K562 (cell line): ENCODE results near the gene TCF25. TPM values are rescaled to one million over a fixed set of nuclear protein-coding genes. Genes with fewer than 3 reads are reported as not detected.

ENCODE experiments used
- BCLAF1 ChIP-seq, 2 experiments: fragments of 450-650 bp in 1 of 2; IDR thresholded peaks; 2 replicates each; pipeline ENCODE4 v1.6.1; 2011 to 2017; ENCODE audit warnings: low read depth in 2 of 2, antibody characterized with exemption in 1 of 2, borderline replicate concordance in 1 of 2, low read length in 1 of 2, mild to moderate bottlenecking in 1 of 2, mixed read lengths in 1 of 2; ENCODE audit not compliant: control insufficient read depth in 1 of 2
- BRD4 ChIP-seq: fragments of 200-600 bp; sonication (generic); IDR thresholded peaks from 2 replicates; pipeline ENCODE4 v1.6.1; 2017; ENCODE audit warnings: inconsistent platforms
- EP300 ChIP-seq: IDR thresholded peaks from 2 replicates; pipeline ENCODE4 v1.6.1; 2012; ENCODE audit warnings: low read length, improper control_type of control experiment
- IFI16 ChIP-seq: fragments of 250-450 bp; sonication (Bioruptor Pico); IDR thresholded peaks from 2 replicates; pipeline ENCODE4 v2.1.2; 2022; ENCODE audit warnings: mild to moderate bottlenecking, inconsistent platforms
- KLF1 ChIP-seq: fragments of 450-650 bp; IDR thresholded peaks from 2 replicates; pipeline ENCODE4 v1.6.1; 2016; ENCODE audit warnings: missing genetic modification characterization, missing compliant biosample characterization
- MAFF ChIP-seq: IDR thresholded peaks from 2 replicates; pipeline ENCODE4 v1.6.1; 2012; ENCODE audit warnings: low read length, improper control_type of control experiment
- MCM7 ChIP-seq, 2 experiments: fragments of 450-650 bp; IDR thresholded peaks; 2 replicates each; pipeline ENCODE4 v1.6.1; 2016 to 2018
- MEF2A ChIP-seq: IDR thresholded peaks from 2 replicates; pipeline ENCODE4 v1.6.1; 2011; ENCODE audit warnings: low read depth, mild to moderate bottlenecking, low read length, moderate library complexity; ENCODE audit not compliant: control insufficient read depth
- MEF2D ChIP-seq: conservative IDR thresholded peaks from 2 replicates; pipeline ENCODE4 v1.6.1; 2016; ENCODE audit warnings: low read depth, missing genetic modification characterization, missing compliant biosample characterization
- PHF21A ChIP-seq: fragments of 450-650 bp; IDR thresholded peaks from 2 replicates; pipeline ENCODE4 v1.6.1; 2017; ENCODE audit warnings: low read depth, borderline replicate concordance
- POU5F1 ChIP-seq: fragments of 150-350 bp; IDR thresholded peaks from 2 replicates; pipeline ENCODE4 v1.6.1; 2014; ENCODE audit warnings: borderline replicate concordance, low read length, low read depth, mild to moderate bottlenecking; ENCODE audit not compliant: partially characterized antibody
- PYGO2 ChIP-seq: fragments of 450-650 bp; IDR thresholded peaks from 2 replicates; pipeline ENCODE4 v1.6.1; 2016; ENCODE audit warnings: mild to moderate bottlenecking, missing genetic modification characterization, moderate library complexity, missing compliant biosample characterization
- SRF ChIP-seq, 2 experiments: fragments of 250-450, 450-650 bp in 1 of 2; sonication (Bioruptor Pico) in 1 of 2; sonication (generic) in 1 of 2; formaldehyde crosslinking; IDR thresholded peaks; 2 replicates each; pipeline versions ENCODE4 v1.5.0 to v1.5.1; 2020 to 2022; ENCODE audit warnings: mild to moderate bottlenecking in 1 of 2, missing genetic modification reagents in 1 of 2
- ZBTB8A ChIP-seq: fragments of 450-650 bp; IDR thresholded peaks from 2 replicates; pipeline ENCODE4 v1.6.1; 2018; ENCODE audit warnings: mild to moderate bottlenecking, moderate library complexity; ENCODE audit not compliant: partially characterized antibody
- ZNF785 ChIP-seq: fragments of 250-450 bp; sonication (Bioruptor Pico); IDR thresholded peaks from 2 replicates; pipeline ENCODE4 v1.4.0; 2020; ENCODE audit warnings: mild to moderate bottlenecking
- polyA plus RNA-seq, 8 experiments: library from polyadenylated mRNA; depleted of rRNA in 4 of 8; stranded (reverse) in 5 of 8; unstranded in 3 of 8; fragments of >200 nt; fragmentation: Nextera tagmentation in 2 of 8; fragmentation: Illumina TruSeq in 1 of 8; extraction: Ambion mirVana in 2 of 8; extraction: Trizol in 1 of 8; gene quantifications; 2 replicates each; pipeline versions ENCODE4 v1.2.1 to v1.2.3, GENCODE V29; 2011 to 2014; ENCODE audit warnings: inconsistent platforms in 1 of 8, missing spikeins in 1 of 8
- total RNA-seq, 7 experiments: library from RNA; depleted of rRNA in 6 of 7; stranded (reverse); fragments of >200 nt in 6 of 7; fragmentation: Illumina TruSeq in 2 of 7; extraction: Trizol in 2 of 7; gene quantifications; 2 replicates each; pipeline versions ENCODE4 v1.2.1 to v1.2.3, GENCODE V29; 2011 to 2021; ENCODE audit warnings: low replicate concordance in 1 of 7
- TF ChIP-seq, protein P1 (sequence below): sonication (generic); formaldehyde crosslinking; IDR thresholded peaks from 2 replicates; pipeline ENCODE4 v1.8.1; 2023; ENCODE audit warnings: mild to moderate bottlenecking, missing genetic modification reagents
- TF ChIP-seq, protein P2 (sequence below): sonication (generic); formaldehyde crosslinking; IDR thresholded peaks from 2 replicates; pipeline ENCODE4 v1.8.1; 2023; ENCODE audit warnings: mild to moderate bottlenecking, missing genetic modification reagents, moderate library complexity
- TF ChIP-seq, protein P3 (sequence below): fragments of 450-650 bp; formaldehyde crosslinking; IDR thresholded peaks from 2 replicates; pipeline ENCODE4 v1.4.0; 2020; ENCODE audit warnings: mild to moderate bottlenecking, moderate library complexity
- TF ChIP-seq, protein P4 (sequence below): fragments of 250-450 bp; sonication (Bioruptor Pico); IDR thresholded peaks from 2 replicates; pipeline ENCODE4 v1.6.1; 2021; ENCODE audit warnings: mild to moderate bottlenecking

TCF25 gene
- total and polyA plus RNA-seq, 9 of the 15 experiments (the other 6 are each of a cell fraction or from before 2014, with no cell fraction given), result 9.0 to 154 (median 83.8) TPM

GRCh38 chr16:89918453-89919347, 45.3 kb downstream of the TCF25 start, which contains the start of gene MC1R (continued):
- TF ChIP-seq ZBTB8A, result no peak
- TF ChIP-seq, protein P1, sequence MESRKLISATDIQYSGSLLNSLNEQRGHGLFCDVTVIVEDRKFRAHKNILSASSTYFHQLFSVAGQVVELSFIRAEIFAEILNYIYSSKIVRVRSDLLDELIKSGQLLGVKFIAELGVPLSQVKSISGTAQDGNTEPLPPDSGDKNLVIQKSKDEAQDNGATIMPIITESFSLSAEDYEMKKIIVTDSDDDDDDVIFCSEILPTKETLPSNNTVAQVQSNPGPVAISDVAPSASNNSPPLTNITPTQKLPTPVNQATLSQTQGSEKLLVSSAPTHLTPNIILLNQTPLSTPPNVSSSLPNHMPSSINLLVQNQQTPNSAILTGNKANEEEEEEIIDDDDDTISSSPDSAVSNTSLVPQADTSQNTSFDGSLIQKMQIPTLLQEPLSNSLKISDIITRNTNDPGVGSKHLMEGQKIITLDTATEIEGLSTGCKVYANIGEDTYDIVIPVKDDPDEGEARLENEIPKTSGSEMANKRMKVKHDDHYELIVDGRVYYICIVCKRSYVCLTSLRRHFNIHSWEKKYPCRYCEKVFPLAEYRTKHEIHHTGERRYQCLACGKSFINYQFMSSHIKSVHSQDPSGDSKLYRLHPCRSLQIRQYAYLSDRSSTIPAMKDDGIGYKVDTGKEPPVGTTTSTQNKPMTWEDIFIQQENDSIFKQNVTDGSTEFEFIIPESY (CRISPR knock-in tag), result 0 out of 2 replicates have a peak, but pooled peaks have one; percentile 6
- TF ChIP-seq IFI16 (CRISPR knock-in tag), result no peak
- no peak for TF ChIP-seq SRF (CRISPR knock-in tag; IDR thresholded peaks at IDR 0.05)
- TF ChIP-seq MCM7 (IDR thresholded peaks at IDR 0.05), result no peak
- TF ChIP-seq, protein P2, sequence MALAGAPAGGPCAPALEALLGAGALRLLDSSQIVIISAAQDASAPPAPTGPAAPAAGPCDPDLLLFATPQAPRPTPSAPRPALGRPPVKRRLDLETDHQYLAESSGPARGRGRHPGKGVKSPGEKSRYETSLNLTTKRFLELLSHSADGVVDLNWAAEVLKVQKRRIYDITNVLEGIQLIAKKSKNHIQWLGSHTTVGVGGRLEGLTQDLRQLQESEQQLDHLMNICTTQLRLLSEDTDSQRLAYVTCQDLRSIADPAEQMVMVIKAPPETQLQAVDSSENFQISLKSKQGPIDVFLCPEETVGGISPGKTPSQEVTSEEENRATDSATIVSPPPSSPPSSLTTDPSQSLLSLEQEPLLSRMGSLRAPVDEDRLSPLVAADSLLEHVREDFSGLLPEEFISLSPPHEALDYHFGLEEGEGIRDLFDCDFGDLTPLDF (CRISPR knock-in tag), result no peak
- no peak for TF ChIP-seq PHF21A
- no peak for TF ChIP-seq MEF2A
- no peak for TF ChIP-seq POU5F1
- TF ChIP-seq ZNF785 (CRISPR knock-in tag), result no peak
- TF ChIP-seq BRD4, result no peak
- TF ChIP-seq BCLAF1 (IDR thresholded peaks at IDR 0.05; ENCODE audit: borderline replicate concordance in 1 of 2, control insufficient read depth in 1 of 2, low read depth in 2 of 2, low read length in 1 of 2), result no peak
- no peak for TF ChIP-seq PYGO2
- TF ChIP-seq KLF1 (tag), result no peak
- no peak for TF ChIP-seq MEF2D (tag)
- TF ChIP-seq EP300, result no peak
- no peak for TF ChIP-seq MAFF
- TF ChIP-seq, protein P3, sequence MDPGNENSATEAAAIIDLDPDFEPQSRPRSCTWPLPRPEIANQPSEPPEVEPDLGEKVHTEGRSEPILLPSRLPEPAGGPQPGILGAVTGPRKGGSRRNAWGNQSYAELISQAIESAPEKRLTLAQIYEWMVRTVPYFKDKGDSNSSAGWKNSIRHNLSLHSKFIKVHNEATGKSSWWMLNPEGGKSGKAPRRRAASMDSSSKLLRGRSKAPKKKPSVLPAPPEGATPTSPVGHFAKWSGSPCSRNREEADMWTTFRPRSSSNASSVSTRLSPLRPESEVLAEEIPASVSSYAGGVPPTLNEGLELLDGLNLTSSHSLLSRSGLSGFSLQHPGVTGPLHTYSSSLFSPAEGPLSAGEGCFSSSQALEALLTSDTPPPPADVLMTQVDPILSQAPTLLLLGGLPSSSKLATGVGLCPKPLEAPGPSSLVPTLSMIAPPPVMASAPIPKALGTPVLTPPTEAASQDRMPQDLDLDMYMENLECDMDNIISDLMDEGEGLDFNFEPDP, result no peak
- TF ChIP-seq, protein P4, sequence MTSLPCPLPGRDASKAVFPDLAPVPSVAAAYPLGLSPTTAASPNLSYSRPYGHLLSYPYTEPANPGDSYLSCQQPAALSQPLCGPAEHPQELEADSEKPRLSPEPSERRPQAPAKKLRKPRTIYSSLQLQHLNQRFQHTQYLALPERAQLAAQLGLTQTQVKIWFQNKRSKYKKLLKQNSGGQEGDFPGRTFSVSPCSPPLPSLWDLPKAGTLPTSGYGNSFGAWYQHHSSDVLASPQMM (CRISPR knock-in tag), result no peak
